ENCODE measurements around the gene TSSK3. TPM values are rescaled to one million over a fixed set of nuclear protein-coding genes. Genes with fewer than 3 reads are reported as not detected.

The TSSK3 gene
- total RNA-seq, 2 donors from 2014 or later = 1.2 TPM; not detected in 1

DNA sequence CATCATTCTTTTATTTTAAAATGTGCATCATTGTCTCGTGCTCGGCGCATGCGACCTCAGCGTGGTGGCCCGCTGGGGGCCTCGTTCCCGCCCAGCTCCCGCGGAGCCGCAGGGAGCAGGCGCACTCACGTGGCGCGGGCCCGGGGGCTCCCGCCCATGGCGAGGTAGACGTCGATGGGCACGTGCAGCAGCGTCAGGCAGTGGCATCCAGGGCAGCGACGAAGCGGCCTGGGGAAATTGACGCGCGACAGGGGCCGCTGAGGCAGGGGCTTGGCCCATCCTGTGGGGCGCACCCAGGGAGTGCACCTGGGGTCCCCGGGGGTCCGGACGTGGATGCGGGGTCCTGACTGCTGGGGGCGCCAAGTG lies 1.0 kb upstream of the TSSK3 start:
- peak overlapping the region; percentile 91 for H3K27ac Mint-ChIP-seq
- H3K4me1 Mint-ChIP-seq = peaks cover 18% of the 10 kb centered on the region
- H3K27me3 Mint-ChIP-seq = peaks cover 12% of the 10 kb centered on the region
- ATAC-seq (peak; percentile 14), DNase-seq (no peak)
- no peaks in the 10 kb centered on the region for H3K9me3 ChIP-seq (ENCODE audit: control insufficient read depth, low read length, poor library complexity, severe bottlenecking)
- peak overlapping the region; percentile 89 for H3K4me3 Mint-ChIP-seq
- peaks cover 3% of the 10 kb centered on the region for H3K36me3 Mint-ChIP-seq (ENCODE audit: low read depth)

GRCh38 chr1:32361674-32362473 lies 465 bp upstream of the TSSK3 start:
- DNase-seq = no peak
- Mint-ChIP-seq H3K27ac (peak overlapping the region; percentile 45), H3K4me1 (peaks cover 18% of the 10 kb centered on the region), H3K36me3 (ENCODE audit: low read depth) (peaks cover 3% of the 10 kb centered on the region), H3K4me3 (peak overlapping the region; percentile 15), H3K27me3 (peaks cover 12% of the 10 kb centered on the region)
- peak; percentile 51 for ATAC-seq
- no peaks in the 10 kb centered on the region for H3K9me3 ChIP-seq (ENCODE audit: control insufficient read depth, low read length, poor library complexity, severe bottlenecking)

GRCh38 chr1:32363713-32364112 lies 1.4 kb downstream of the TSSK3 start:
- H3K36me3 Mint-ChIP-seq (ENCODE audit: low read depth) = peaks cover 3% of the 10 kb centered on the region
- DNase-seq = no peak
- H3K27me3 Mint-ChIP-seq = peaks cover 12% of the 10 kb centered on the region
- H3K4me3 Mint-ChIP-seq = no peak overlapping the region
- H3K27ac Mint-ChIP-seq = no peak overlapping the region
- ATAC-seq = no peak
- no peaks in the 10 kb centered on the region for H3K9me3 ChIP-seq (ENCODE audit: control insufficient read depth, low read length, poor library complexity, severe bottlenecking)
- H3K4me1 Mint-ChIP-seq = peaks cover 15% of the 10 kb centered on the region

GRCh38 chr1:32364836-32365235 lies 2.5 kb downstream of the TSSK3 start:
- no peak for ATAC-seq
- no peak overlapping the region for H3K4me3 Mint-ChIP-seq

GRCh38 chr1:32365445-32365844 lies 3.1 kb downstream of the TSSK3 start:
- Mint-ChIP-seq H3K27me3 (peaks cover 12% of the 10 kb centered on the region), H3K36me3 (ENCODE audit: low read depth) (peaks cover 3% of the 10 kb centered on the region), H3K27ac (peak overlapping the region; percentile 85), H3K4me3 (peak overlapping the region; percentile 5), H3K4me1 (peaks cover 7% of the 10 kb centered on the region)
- H3K9me3 ChIP-seq (ENCODE audit: control insufficient read depth, low read length, poor library complexity, severe bottlenecking) = no peaks in the 10 kb centered on the region
- DNase-seq (no peak), ATAC-seq (no peak)

More at GRCh38 chr1:32364836-32365235, 2.5 kb downstream of the TSSK3 start:
- peaks cover 12% of the 10 kb centered on the region for H3K27me3 Mint-ChIP-seq
- H3K36me3 Mint-ChIP-seq (ENCODE audit: low read depth) = peaks cover 3% of the 10 kb centered on the region
- no peaks in the 10 kb centered on the region for H3K9me3 ChIP-seq (ENCODE audit: control insufficient read depth, low read length, poor library complexity, severe bottlenecking)
- peaks cover 10% of the 10 kb centered on the region for H3K4me1 Mint-ChIP-seq
- no peak for DNase-seq
- H3K27ac Mint-ChIP-seq = no peak overlapping the region

GRCh38 chr1:32367912-32368635 lies 5.7 kb downstream of the TSSK3 start:
- no peak for ATAC-seq
- no peaks in the 10 kb centered on the region for H3K36me3 Mint-ChIP-seq (ENCODE audit: low read depth)
- H3K4me1 Mint-ChIP-seq = peaks cover 17% of the 10 kb centered on the region
- no peak for DNase-seq
- no peak overlapping the region for H3K4me3 Mint-ChIP-seq
- no peak overlapping the region for H3K27ac Mint-ChIP-seq
- H3K9me3 ChIP-seq (ENCODE audit: control insufficient read depth, low read length, poor library complexity, severe bottlenecking) = no peaks in the 10 kb centered on the region
- no peaks in the 10 kb centered on the region for H3K27me3 Mint-ChIP-seq

GRCh38 chr1:32372149-32372756 lies 9.9 kb downstream of the TSSK3 start:
- no peaks in the 10 kb centered on the region for H3K36me3 Mint-ChIP-seq (ENCODE audit: low read depth)
- H3K4me3 Mint-ChIP-seq = peak overlapping the region; percentile 15
- peak overlapping the region; percentile 83 for H3K27ac Mint-ChIP-seq
- ATAC-seq (peak; percentile 88), DNase-seq (peak in 1 of 3 donors; percentile 43)
- H3K9me3 ChIP-seq (ENCODE audit: control insufficient read depth, low read length, poor library complexity, severe bottlenecking) = no peaks in the 10 kb centered on the region
- H3K4me1 Mint-ChIP-seq = peaks cover 21% of the 10 kb centered on the region
- no peaks in the 10 kb centered on the region for H3K27me3 Mint-ChIP-seq

- H3K4me3 Mint-ChIP-seq = peak overlapping the region; percentile 28
These were observed 11.8 kb downstream of the TSSK3 start for GRCh38 chr1:32373996-32374592.

GRCh38 chr1:32376199-32376598 lies 13.9 kb downstream of the TSSK3 start:
- DNase-seq (no peak), ATAC-seq (no peak)
- H3K36me3 Mint-ChIP-seq (ENCODE audit: low read depth) = peaks cover 14% of the 10 kb centered on the region
- no peaks in the 10 kb centered on the region for H3K9me3 ChIP-seq (ENCODE audit: control insufficient read depth, low read length, poor library complexity, severe bottlenecking)
- peaks cover 21% of the 10 kb centered on the region for H3K4me1 Mint-ChIP-seq
- H3K27me3 Mint-ChIP-seq = no peaks in the 10 kb centered on the region
- H3K27ac Mint-ChIP-seq = no peak overlapping the region
- H3K4me3 Mint-ChIP-seq = no peak overlapping the region

More at GRCh38 chr1:32373996-32374592, 11.8 kb downstream of the TSSK3 start:
- no peaks in the 10 kb centered on the region for H3K9me3 ChIP-seq (ENCODE audit: control insufficient read depth, low read length, poor library complexity, severe bottlenecking)
- Mint-ChIP-seq H3K27me3 (no peaks in the 10 kb centered on the region), H3K27ac (peak overlapping the region; percentile 43), H3K36me3 (ENCODE audit: low read depth) (peaks cover 7% of the 10 kb centered on the region), H3K4me1 (peaks cover 21% of the 10 kb centered on the region)
- DNase-seq = no peak
- no peak for ATAC-seq

GRCh38 chr1:32377541-32378220 lies 15.3 kb downstream of the TSSK3 start:
- no peak for DNase-seq
- no peaks in the 10 kb centered on the region for H3K9me3 ChIP-seq (ENCODE audit: control insufficient read depth, low read length, poor library complexity, severe bottlenecking)
- Mint-ChIP-seq H3K4me1 (peaks cover 8% of the 10 kb centered on the region), H3K36me3 (ENCODE audit: low read depth) (peaks cover 14% of the 10 kb centered on the region), H3K4me3 (peak overlapping the region; percentile 67), H3K27me3 (no peaks in the 10 kb centered on the region), H3K27ac (peak overlapping the region; percentile 82)
- no peak for ATAC-seq

DNA sequence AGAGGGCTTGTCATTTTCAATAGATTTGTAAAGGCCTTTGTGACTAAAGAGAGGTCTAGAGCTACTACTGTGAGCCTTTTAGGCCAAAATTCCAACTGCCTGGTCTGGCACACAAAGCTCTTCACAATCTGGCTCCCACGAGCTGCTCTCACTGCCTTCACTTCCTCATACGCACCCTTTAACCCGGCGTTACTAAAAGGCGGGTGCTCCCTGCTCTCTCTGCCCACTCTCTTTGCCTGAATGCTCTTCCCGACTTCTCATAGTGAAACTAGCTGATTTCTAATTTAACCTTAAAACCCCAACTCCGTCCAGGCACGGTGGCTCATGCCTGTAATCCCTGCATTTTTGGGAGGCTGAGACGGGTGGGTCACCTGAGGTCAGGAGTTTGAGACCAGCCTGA lies 17.7 kb downstream of the TSSK3 start:
- Mint-ChIP-seq H3K36me3 (ENCODE audit: low read depth) (peaks cover 14% of the 10 kb centered on the region), H3K27ac (peak overlapping the region; percentile 84), H3K27me3 (no peaks in the 10 kb centered on the region), H3K4me1 (no peaks in the 10 kb centered on the region), H3K4me3 (no peak overlapping the region)
- no peaks in the 10 kb centered on the region for H3K9me3 ChIP-seq (ENCODE audit: control insufficient read depth, low read length, poor library complexity, severe bottlenecking)
- ATAC-seq (no peak), DNase-seq (no peak)

- ATAC-seq (no peak), DNase-seq (no peak)
- Mint-ChIP-seq H3K36me3 (ENCODE audit: low read depth) (peaks cover 2% of the 10 kb centered on the region), H3K4me3 (no peak overlapping the region), H3K27me3 (no peaks in the 10 kb centered on the region), H3K27ac (peak overlapping the region; percentile 66), H3K4me1 (peaks cover 7% of the 10 kb centered on the region)
- H3K9me3 ChIP-seq (ENCODE audit: control insufficient read depth, low read length, poor library complexity, severe bottlenecking) = no peaks in the 10 kb centered on the region
These were observed 24.5 kb downstream of the TSSK3 start for GRCh38 chr1:32386676-32387392.

All from T-helper 17 cell (primary cell).